Prostate gland (tissue), 2 donors: Measurements from ENCODE around the gene IGFBP2.

Source experiments
- CTCF ChIP-seq, 4 experiments: fragments of 200-600 bp in 2 of 4; fragments of 450-650 bp in 2 of 4; sonication (generic) in 2 of 4; IDR thresholded peaks; 1 replicate in 3 of 4; 2 replicates in 1 of 4; pipeline ENCODE4 v1.5.1; 2016 to 2019; ENCODE audit warnings: antibody characterized with exemption in 4 of 4, mild to moderate bottlenecking in 2 of 4, moderate library complexity in 2 of 4
- POLR2A ChIP-seq: fragments of 450-650 bp; IDR thresholded peaks from one replicate; pipeline ENCODE4 v1.6.1; 2016; ENCODE audit warnings: antibody characterized with exemption, mild to moderate bottlenecking

- TF ChIP-seq CTCF (IDR thresholded peaks at IDR 0.05), result no peak
- no peak for TF ChIP-seq POLR2A
Observed at GRCh38 chr2:216679658-216680024, 46.4 kb downstream of the IGFBP2 start.
